Brain pericyte (primary cell): ENCODE results near the gene STIMATE.

Source experiments
- DNase-seq: peaks from one replicate; pipeline ENCODE4 v3.0.0-alpha.2; 2012; ENCODE audit warnings: low read depth, low spot score

STIMATE gene

GRCh38 chr3:52893723-52894122 lies 3.6 kb downstream of the STIMATE start:
- DNase-seq: no peak

DNA sequence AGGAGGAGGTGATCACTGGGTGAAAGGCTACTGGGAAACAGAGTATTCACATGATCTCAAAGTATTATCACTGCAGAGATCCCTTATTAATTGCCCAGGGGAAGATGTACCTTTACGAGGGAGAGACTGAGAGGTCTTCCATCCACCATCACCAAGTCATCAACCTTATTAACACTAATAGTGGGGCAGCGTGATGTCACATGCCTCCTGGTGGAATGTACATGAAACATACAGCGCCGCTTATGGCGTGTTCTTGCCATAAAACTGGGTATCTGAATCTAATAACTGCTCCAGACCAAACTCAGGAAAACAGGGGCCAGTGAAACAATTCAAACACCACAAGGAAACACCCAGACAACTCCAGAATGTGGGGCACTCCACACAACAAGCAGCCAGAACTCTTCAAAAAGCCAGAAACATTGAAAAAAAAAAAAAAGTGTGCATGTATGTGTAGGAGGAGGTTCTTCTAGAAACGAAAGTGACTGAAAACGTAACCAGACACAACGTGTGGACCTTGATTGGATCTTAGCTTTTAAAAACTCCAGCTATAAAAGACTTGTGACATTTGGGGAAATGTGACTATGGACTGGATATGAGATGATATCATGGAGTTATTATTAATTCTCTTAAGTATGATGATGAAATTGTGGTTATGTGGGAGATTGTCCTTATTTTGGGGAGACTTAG lies 4.6 kb downstream of the STIMATE start:
- no peak for DNase-seq

GRCh38 chr3:52892290-52892624 lies 5.1 kb downstream of the STIMATE start:
- DNase-seq: no peak

DNA sequence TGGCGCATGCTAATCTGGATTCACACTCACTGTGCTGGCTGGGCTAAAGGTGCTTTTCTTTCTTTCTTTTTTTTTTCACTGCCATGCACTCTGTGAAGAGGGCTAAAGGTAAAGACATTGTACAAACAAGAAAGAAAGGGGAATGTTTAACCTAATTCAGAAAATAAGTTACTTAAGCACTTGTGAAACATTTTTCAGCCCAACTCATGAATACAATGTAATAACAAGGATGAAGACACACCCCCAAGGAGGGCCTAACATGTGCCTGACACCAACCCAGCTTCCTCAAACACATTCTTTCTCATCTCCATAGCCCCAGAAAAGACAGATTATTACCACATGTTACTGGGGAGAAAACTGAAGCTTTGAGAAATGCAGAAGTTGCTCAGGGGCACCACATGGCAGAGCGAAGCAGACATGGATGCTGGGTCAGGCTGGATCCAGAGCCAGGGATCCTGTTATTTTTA lies 5.7 kb downstream of the STIMATE start:
- DNase-seq: no peak

GRCh38 chr3:52891164-52891563 lies 6.2 kb downstream of the STIMATE start:
- DNase-seq: no peak

DNA sequence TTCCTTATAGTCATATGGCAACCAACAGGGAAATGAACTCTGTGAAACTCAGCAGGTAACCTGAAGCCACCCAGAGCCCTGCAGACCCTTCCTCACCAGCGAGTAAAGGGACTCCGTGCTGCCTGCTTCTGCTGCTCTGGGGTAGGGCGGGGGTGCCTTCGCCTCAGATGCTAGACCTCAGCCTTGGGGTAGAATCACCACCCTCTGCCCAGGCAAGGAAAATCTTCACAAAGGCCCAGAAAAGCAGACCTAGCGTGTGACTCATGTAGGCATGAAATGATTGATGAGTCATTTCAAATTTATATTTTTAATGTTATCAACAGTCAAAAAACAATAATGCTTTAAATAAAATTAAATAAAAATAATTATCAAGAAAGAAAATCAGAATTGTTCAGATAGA lies 6.6 kb downstream of the STIMATE start:
- no peak for DNase-seq

DNA sequence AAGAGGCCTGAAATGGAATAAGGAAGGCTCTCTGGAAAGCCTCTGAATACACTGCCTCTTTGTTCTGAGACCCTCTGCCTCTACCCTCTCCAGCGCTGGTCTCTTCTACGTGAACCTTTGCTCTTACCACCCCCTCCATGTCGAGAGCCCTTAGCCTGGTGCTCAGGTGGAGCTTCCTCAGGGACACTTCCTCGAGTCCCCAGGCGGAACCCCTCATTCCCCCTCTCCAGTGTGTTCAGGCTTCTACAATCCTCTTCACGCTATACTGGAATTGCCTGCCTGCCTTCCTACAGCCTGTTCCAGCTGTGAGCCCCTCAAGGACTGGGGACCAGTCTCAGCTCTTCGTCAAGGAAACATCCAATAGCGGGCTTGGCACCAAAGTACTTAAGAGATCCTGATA lies 7.4 kb downstream of the STIMATE start:
- DNase-seq: no peak

GRCh38 chr3:52887166-52887565 lies 10.2 kb downstream of the STIMATE start:
- no peak for DNase-seq

DNA sequence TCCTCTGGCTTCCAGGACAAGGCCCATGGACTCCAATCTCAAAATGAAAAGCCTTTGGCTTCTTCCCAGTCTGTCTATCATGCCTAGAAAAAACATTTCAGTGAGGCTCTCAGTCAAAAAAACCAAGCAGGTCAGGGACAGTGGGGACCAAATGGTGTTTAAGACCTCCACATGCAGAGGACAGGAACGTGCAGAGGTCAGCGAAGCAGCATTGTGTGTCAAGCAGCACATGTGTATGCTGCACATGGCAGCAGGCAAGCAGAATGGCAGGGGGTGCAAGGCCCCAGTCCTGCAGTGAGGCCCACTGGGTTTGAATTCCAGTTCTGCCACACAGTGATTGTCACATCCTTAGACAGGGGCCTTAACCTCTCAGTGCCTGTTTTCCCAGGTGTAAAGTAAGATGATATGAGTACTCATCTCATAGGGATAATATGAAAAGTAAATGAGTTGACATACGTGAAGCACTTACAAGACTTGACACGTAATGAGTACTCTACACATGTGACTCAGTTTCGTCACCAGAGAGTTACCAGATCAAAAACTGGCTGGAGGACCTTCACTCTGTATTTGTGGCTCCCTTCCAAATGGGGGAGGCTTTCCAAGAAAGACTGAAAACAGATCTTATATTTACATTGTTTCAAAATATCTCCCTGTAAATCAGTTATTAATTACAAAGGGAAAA lies 11.2 kb downstream of the STIMATE start:
- DNase-seq: no peak

DNA sequence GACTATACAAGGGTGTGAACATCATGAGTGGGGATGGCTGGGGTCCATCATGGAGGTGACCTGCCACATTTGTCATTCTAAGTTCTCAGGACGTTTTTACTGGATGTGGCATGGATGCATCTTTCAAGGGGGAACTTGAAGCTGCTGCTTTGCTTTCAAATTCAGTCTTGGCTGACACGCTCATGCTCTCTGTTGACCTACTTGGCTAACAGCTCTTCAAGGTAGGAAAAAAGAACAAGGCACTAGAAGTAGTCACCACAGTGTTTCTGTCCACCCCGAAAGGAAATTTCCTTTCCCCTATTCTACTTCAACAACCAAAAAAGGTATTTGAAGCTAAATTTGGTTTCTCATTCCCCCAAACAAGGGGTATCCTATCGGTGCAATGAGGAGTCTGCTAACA lies 15.0 kb downstream of the STIMATE start:
- DNase-seq: no peak

GRCh38 chr3:52881871-52882270 lies 15.5 kb downstream of the STIMATE start:
- DNase-seq: no peak

DNA sequence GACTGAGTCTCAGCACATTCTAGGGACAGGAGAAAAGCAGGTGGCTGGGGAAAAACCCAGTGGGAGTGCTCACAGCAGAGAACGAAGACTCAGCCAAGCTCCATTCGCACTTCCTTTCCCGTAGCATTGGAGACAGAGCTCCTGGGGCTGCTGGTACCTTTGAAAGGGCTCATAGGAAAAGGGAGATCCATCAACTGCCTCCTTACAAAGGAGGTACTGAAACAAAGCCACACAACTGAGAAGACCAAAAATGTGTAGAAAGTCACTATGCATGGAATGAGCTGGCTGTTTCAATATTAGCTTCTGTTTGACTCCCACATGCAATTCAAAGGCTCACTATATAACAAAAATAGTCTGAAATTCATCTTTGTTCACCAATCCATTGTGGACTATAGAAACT lies 16.9 kb downstream of the STIMATE start:
- no peak for DNase-seq

- no peak for DNase-seq
These were observed 17.3 kb downstream of the STIMATE start for GRCh38 chr3:52880047-52880446.

- DNase-seq: no peak
These were observed 17.8 kb downstream of the STIMATE start for GRCh38 chr3:52879581-52879980.

DNA sequence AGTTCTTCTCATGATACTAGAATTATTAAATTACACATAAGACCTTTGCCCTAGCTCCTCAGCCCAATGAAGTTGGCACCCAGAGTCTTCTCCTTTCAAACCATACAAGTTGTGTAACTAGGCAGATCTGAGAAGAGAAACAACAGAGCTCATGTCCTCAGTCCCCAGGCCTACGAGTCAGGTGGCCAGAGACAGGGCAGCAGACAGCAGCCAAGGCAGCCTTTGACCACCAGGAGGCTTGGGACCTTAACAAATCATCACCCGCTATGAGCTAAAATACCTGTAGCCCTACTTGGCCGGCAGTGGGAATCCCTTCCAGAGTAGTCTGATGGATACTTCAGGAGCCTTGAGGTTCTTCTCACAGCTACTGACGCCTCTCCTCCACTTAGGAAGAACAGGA lies 18.3 kb downstream of the STIMATE start:
- DNase-seq: no peak

GRCh38 chr3:52877085-52877484 lies 20.3 kb downstream of the STIMATE start:
- DNase-seq: no peak

DNA sequence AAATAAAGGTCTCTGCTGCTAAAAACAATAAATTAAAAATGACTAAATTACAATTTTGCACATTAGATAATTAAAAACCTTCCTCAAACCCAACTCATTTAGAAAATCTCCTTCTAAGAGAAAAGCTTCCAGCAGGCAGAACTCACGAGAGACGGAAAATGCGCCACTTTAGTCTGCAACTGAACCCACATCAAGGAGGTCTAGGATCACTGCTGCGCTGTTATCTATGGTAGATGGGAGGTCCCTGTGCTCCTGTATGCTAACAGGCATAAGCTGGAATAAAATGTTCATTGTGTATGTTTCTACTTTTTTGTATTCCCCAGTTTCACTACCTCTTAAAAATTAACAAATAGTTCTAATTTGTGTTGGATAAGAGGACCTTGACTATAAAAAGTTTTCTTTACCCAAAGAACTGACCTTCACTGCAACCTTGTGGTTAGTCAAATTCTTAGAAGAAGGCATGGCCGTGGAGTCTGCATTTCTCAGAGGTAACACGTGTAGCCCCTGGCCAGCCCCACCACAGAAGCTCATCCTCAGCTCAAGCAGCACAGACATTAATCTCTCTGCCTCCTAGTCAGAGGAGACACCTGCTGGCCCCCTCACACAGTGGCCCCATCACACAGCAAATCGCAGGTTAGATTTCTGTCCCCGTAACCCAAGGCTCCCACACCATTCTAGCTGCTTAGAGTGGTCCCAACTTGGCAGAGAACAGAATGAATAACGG lies 22.3 kb downstream of the STIMATE start:
- no peak for DNase-seq

- no peak for DNase-seq
These were observed 23.1 kb downstream of the STIMATE start for GRCh38 chr3:52874160-52874701.

GRCh38 chr3:52873433-52874159 lies 23.8 kb downstream of the STIMATE start:
- DNase-seq: no peak

DNA sequence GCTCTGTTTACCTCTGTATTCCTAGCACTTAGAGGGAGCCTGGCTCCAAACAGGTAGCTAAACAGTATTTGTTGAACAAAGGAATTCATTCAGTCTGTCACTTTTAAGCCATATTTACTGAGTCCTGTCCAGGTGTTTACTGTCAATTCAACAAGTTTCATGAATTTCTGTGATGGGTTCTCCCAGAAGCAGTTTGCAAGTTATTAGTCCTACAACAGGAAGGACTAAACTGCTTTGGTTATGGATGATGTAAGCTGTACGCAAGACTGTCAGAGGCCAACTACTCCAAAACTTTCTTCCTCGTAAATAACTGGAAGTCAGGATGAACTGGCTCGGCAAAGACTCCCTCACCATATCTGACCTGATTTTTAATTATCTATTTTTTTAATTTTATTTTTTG lies 25.1 kb downstream of the STIMATE start:
- no peak for DNase-seq

GRCh38 chr3:52871761-52872160 lies 25.6 kb downstream of the STIMATE start:
- no peak for DNase-seq

GRCh38 chr3:52870471-52870870 lies 26.9 kb downstream of the STIMATE start:
- no peak for DNase-seq
